Body of pancreas (tissue), 4 donors: Measurements from ENCODE around the gene TSPYL2.

Experiments
- POLR2A ChIP-seq, 3 donors: fragments of 450-650 bp; IDR thresholded peaks; one replicate each; pipeline ENCODE4 v1.6.1; 2016; ENCODE audit warnings: antibody characterized with exemption in 3 of 3, mild to moderate bottlenecking in 2 of 3
- TF ChIP-seq, protein P1 (sequence below), 7 experiments: fragments of 450-650 bp in 4 of 7; fragments of 200-600 bp in 3 of 7; sonication (generic) in 3 of 7; IDR thresholded peaks; one replicate each; pipeline ENCODE4 v1.5.1; 2016 to 2019; ENCODE audit warnings: antibody characterized with exemption in 7 of 7

DNA sequence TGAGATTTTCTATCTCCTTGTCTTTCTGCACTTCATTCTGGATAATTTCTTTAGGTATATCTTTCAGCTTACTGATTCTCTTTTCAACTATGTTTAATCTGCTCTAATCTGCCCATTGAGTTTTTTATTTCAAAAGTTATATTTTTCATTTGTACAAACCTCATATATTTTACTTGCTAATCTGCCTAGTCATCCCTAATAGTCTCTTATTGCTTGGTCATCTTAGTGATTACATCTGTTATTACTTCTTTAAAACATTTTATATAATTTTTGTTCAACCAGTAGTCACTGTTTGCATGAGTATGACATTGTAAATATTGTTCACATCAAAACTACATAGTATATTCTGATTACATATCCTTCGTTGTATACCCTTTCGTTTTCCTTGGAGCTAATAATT lies 44.2 kb downstream of the TSPYL2 start:
- TF ChIP-seq, protein P1, sequence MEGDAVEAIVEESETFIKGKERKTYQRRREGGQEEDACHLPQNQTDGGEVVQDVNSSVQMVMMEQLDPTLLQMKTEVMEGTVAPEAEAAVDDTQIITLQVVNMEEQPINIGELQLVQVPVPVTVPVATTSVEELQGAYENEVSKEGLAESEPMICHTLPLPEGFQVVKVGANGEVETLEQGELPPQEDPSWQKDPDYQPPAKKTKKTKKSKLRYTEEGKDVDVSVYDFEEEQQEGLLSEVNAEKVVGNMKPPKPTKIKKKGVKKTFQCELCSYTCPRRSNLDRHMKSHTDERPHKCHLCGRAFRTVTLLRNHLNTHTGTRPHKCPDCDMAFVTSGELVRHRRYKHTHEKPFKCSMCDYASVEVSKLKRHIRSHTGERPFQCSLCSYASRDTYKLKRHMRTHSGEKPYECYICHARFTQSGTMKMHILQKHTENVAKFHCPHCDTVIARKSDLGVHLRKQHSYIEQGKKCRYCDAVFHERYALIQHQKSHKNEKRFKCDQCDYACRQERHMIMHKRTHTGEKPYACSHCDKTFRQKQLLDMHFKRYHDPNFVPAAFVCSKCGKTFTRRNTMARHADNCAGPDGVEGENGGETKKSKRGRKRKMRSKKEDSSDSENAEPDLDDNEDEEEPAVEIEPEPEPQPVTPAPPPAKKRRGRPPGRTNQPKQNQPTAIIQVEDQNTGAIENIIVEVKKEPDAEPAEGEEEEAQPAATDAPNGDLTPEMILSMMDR (IDR thresholded peaks at IDR 0.05), result no peak
- no peak for TF ChIP-seq POLR2A (IDR thresholded peaks at IDR 0.05)
